H9 (cell line): ENCODE measurements around the gene TCERG1L. TPM values are rescaled to one million over a fixed set of nuclear protein-coding genes. Genes with fewer than 3 reads are reported as not detected.

Source experiments
- DNase-seq: peaks from one replicate; pipeline ENCODE4 v3.0.0-alpha.2; 2017
- H2AFZ ChIP-seq: one replicate; pipeline ENCODE4 v1.6.1; 2013; ENCODE audit warnings: mild to moderate bottlenecking, low read length, control low read depth, moderate library complexity
- H2AK5ac ChIP-seq: 2 replicates; pipeline ENCODE4 v1.6.1; 2013; ENCODE audit warnings: low read length, control low read depth, mixed read lengths; ENCODE audit not compliant: insufficient read length
- H2BK120ac ChIP-seq: one replicate; pipeline ENCODE4 v1.6.1; 2013; ENCODE audit warnings: low read depth, mild to moderate bottlenecking, low read length, control low read depth, inconsistent platforms; ENCODE audit not compliant: poor library complexity, severe bottlenecking
- H2BK12ac ChIP-seq: 2 replicates; pipeline ENCODE4 v1.6.1; 2013; ENCODE audit warnings: low read length, control low read depth, mixed read lengths, low read depth; ENCODE audit not compliant: insufficient read length
- H2BK15ac ChIP-seq: 2 replicates; pipeline ENCODE4 v1.6.1; 2013; ENCODE audit warnings: low read depth, low read length, control low read depth
- H2BK20ac ChIP-seq: one replicate; pipeline ENCODE4 v1.6.1; 2013; ENCODE audit warnings: low read depth, mild to moderate bottlenecking, low read length, control low read depth, inconsistent platforms; ENCODE audit not compliant: poor library complexity, severe bottlenecking
- H2BK5ac ChIP-seq: 2 replicates; pipeline ENCODE4 v1.6.1; 2013; ENCODE audit warnings: low read length, control low read depth, mixed read lengths; ENCODE audit not compliant: insufficient read length
- H3K14ac ChIP-seq: 2 replicates; pipeline ENCODE4 v1.6.1; 2013; ENCODE audit warnings: low read length, control low read depth; ENCODE audit not compliant: insufficient read depth
- H3K18ac ChIP-seq: 2 replicates; pipeline ENCODE4 v1.6.1; 2013; ENCODE audit warnings: low read depth, mild to moderate bottlenecking, mixed read lengths, low read length, control low read depth; ENCODE audit not compliant: insufficient read length
- H3K23ac ChIP-seq: 2 replicates; pipeline ENCODE4 v1.6.1; 2013; ENCODE audit warnings: low read length, control low read depth, mixed read lengths, low read depth; ENCODE audit not compliant: insufficient read length
- H3K23me2 ChIP-seq: 2 replicates; pipeline ENCODE4 v1.6.1; 2013; ENCODE audit warnings: low read depth, mild to moderate bottlenecking, mixed read lengths, low read length, control low read depth; ENCODE audit not compliant: insufficient read length, poor library complexity, severe bottlenecking
- H3K27ac ChIP-seq: 2 replicates; pipeline ENCODE4 v1.5.1; 2013; ENCODE audit warnings: low read length, control low read depth, mixed read lengths, low read depth; ENCODE audit not compliant: insufficient read length
- H3K27me3 ChIP-seq: 2 replicates; pipeline ENCODE4 v1.6.1; 2013; ENCODE audit warnings: low read length, control low read depth, inconsistent platforms; ENCODE audit not compliant: insufficient read depth
- H3K4ac ChIP-seq: 2 replicates; pipeline ENCODE4 v1.6.1; 2013; ENCODE audit warnings: low read depth, mild to moderate bottlenecking, control low read depth, inconsistent platforms, low read length, moderate library complexity
- H3K4me1 ChIP-seq: 2 replicates; pipeline ENCODE4 v1.6.1; 2013; ENCODE audit warnings: low read length, control low read depth, inconsistent platforms; ENCODE audit not compliant: insufficient read depth
- H3K4me2 ChIP-seq: 2 replicates; pipeline ENCODE4 v1.6.1; 2013; ENCODE audit warnings: low read length, control low read depth, mixed read lengths; ENCODE audit not compliant: insufficient read length, insufficient read depth
- H3K56ac ChIP-seq: 2 replicates; pipeline ENCODE4 v1.6.1; 2013; ENCODE audit warnings: low read depth, mild to moderate bottlenecking, mixed read lengths, low read length, control low read depth; ENCODE audit not compliant: insufficient read length
- H3K79me1 ChIP-seq: 2 replicates; pipeline ENCODE4 v1.6.1; 2013; ENCODE audit warnings: low read depth, mild to moderate bottlenecking, moderate library complexity, low read length, control low read depth, inconsistent platforms; ENCODE audit not compliant: insufficient read depth, poor library complexity, severe bottlenecking
- H3K79me2 ChIP-seq: 2 replicates; pipeline ENCODE4 v1.6.1; 2013; ENCODE audit warnings: low read length, control low read depth, inconsistent platforms; ENCODE audit not compliant: insufficient read depth
- H3K9ac ChIP-seq: 2 replicates; pipeline ENCODE4 v1.6.1; 2013; ENCODE audit warnings: low read length, control low read depth, mixed read lengths; ENCODE audit not compliant: insufficient read length; ENCODE audit errors: extremely low read depth
- H3K9me3 ChIP-seq: one replicate; pipeline ENCODE4 v1.6.1; 2013; ENCODE audit warnings: low read depth, low read length, inconsistent platforms; ENCODE audit not compliant: control insufficient read depth
- H3T11ph ChIP-seq: one replicate; pipeline ENCODE4 v1.6.1; 2013; ENCODE audit warnings: mild to moderate bottlenecking, low read length, control low read depth, inconsistent platforms
- H4K20me1 ChIP-seq: one replicate; pipeline ENCODE4 v1.6.1; 2013; ENCODE audit not compliant: control insufficient read depth, insufficient read length, insufficient read depth
- H4K5ac ChIP-seq: 2 replicates; pipeline ENCODE4 v1.6.1; 2013; ENCODE audit warnings: low read depth, mild to moderate bottlenecking, mixed read lengths, low read length, control low read depth; ENCODE audit not compliant: insufficient read length
- H4K8ac ChIP-seq: replicated peaks from 2 replicates; pipeline ENCODE4 v1.6.1; 2013; ENCODE audit warnings: low read length, control low read depth, mixed read lengths, low read depth; ENCODE audit not compliant: insufficient read length
- H4K91ac ChIP-seq: 2 replicates; pipeline ENCODE4 v1.6.1; 2013; ENCODE audit warnings: low read depth, mild to moderate bottlenecking, moderate library complexity, mixed read lengths, low read length, control low read depth; ENCODE audit not compliant: insufficient read length
- H3K27ac Mint-ChIP-seq, 3 experiments: 2 replicates in 2 of 3; 3 replicates in 1 of 3; pipeline ENCODE4 v1.8.0; 2020 to 2021; ENCODE audit warnings: mixed read lengths in 3 of 3, mild to moderate bottlenecking in 1 of 3, moderate library complexity in 1 of 3
- H3K27me3 Mint-ChIP-seq: 2 replicates; pipeline ENCODE4 v1.8.0; 2021; ENCODE audit warnings: low read depth, mild to moderate bottlenecking, moderate library complexity, mixed read lengths
- H3K36me3 Mint-ChIP-seq, 3 experiments: 2 replicates in 2 of 3; 3 replicates in 1 of 3; pipeline ENCODE4 v1.8.0; 2020 to 2021; ENCODE audit warnings: low read depth in 3 of 3, mixed read lengths in 3 of 3; ENCODE audit not compliant: insufficient read depth in 1 of 3
- H3K4me1 Mint-ChIP-seq, 2 experiments: 2 replicates each; pipeline ENCODE4 v1.8.0; 2020; ENCODE audit warnings: mixed read lengths in 2 of 2
- H3K4me3 Mint-ChIP-seq, 2 experiments: 2 replicates in 1 of 2; 3 replicates in 1 of 2; pipeline ENCODE4 v1.8.0; 2020 to 2021; ENCODE audit warnings: mild to moderate bottlenecking in 2 of 2, mixed read lengths in 2 of 2, moderate library complexity in 1 of 2
- H3K9me3 Mint-ChIP-seq, 2 experiments: 2 replicates in 1 of 2; 3 replicates in 1 of 2; pipeline ENCODE4 v1.8.0; 2020; ENCODE audit warnings: mild to moderate bottlenecking in 2 of 2, mixed read lengths in 2 of 2, moderate library complexity in 1 of 2
- WGBS: extraction: QIAGEN DNeasy Blood & Tissue Kit; methylation state at CpG from one replicate; pipeline ENCODE4 v1.1.7; 2013; ENCODE audit warnings: missing lambda C conversion rate, low lambda C conversion rate, mixed read lengths; ENCODE audit not compliant: insufficient read length; ENCODE audit errors: extremely low coverage; 5-methylcytosine and 5-hydroxymethylcytosine counted together
- total RNA-seq: library from RNA; stranded (reverse); gene quantifications from 2 replicates; pipeline ENCODE4 v1.2.1, GENCODE V29; 2021
- TF ChIP-seq, protein P1 (sequence below): fragments of 200-600 bp; sonication (generic); conservative IDR thresholded peaks from 3 replicates; pipeline ENCODE4 v1.8.0; 2021; ENCODE audit warnings: antibody characterized with exemption, mild to moderate bottlenecking

Gene TCERG1L
- total RNA-seq, 1 experiment from 2014 or later: 3.3 TPM

GRCh38 chr10:131076356-131076755, 235.2 kb downstream of the TCERG1L start:
- no peak overlapping the region for H3K18ac ChIP-seq
- H3K4me3 Mint-ChIP-seq: no peak overlapping the region
- H3K14ac ChIP-seq: no peak overlapping the region
- H3K4ac ChIP-seq: no peak overlapping the region
- H3K79me1 ChIP-seq: no peaks in the 10 kb centered on the region
- no peaks in the 10 kb centered on the region for H3K79me2 ChIP-seq
- H3K27ac Mint-ChIP-seq: no peak overlapping the region
- no peak overlapping the region for H3K23ac ChIP-seq
- no peak overlapping the region for H3K27ac ChIP-seq
- peaks cover 9 to 11% of the 10 kb centered on the region in 2 experiments for H3K4me1 Mint-ChIP-seq
- H3T11ph ChIP-seq: no peak overlapping the region
- H3K36me3 Mint-ChIP-seq: no peaks in the 10 kb centered on the region
- peaks cover 2% of the 10 kb centered on the region; the same call in 1 of the 2 replicates for H3K27me3 Mint-ChIP-seq
- no peak overlapping the region for H2AFZ ChIP-seq
- H4K5ac ChIP-seq: no peak overlapping the region
- no peak overlapping the region for H2BK5ac ChIP-seq
- no peaks in the 10 kb centered on the region for H3K23me2 ChIP-seq
- H2BK15ac ChIP-seq: no peak overlapping the region
- no peak overlapping the region for H2AK5ac ChIP-seq
- no peaks in the 10 kb centered on the region for H3K27me3 ChIP-seq
- no peak overlapping the region for H4K91ac ChIP-seq
- peaks cover under 1% of the 10 kb centered on the region; the same call in 1 of the 2 replicates for H3K4me1 ChIP-seq
- H2BK120ac ChIP-seq: no peak overlapping the region
- DNase-seq: no peak
- no peak overlapping the region for H3K56ac ChIP-seq
- H3K4me2 ChIP-seq: no peak overlapping the region
- no peaks in the 10 kb centered on the region for H4K20me1 ChIP-seq
- TF ChIP-seq, protein P1, sequence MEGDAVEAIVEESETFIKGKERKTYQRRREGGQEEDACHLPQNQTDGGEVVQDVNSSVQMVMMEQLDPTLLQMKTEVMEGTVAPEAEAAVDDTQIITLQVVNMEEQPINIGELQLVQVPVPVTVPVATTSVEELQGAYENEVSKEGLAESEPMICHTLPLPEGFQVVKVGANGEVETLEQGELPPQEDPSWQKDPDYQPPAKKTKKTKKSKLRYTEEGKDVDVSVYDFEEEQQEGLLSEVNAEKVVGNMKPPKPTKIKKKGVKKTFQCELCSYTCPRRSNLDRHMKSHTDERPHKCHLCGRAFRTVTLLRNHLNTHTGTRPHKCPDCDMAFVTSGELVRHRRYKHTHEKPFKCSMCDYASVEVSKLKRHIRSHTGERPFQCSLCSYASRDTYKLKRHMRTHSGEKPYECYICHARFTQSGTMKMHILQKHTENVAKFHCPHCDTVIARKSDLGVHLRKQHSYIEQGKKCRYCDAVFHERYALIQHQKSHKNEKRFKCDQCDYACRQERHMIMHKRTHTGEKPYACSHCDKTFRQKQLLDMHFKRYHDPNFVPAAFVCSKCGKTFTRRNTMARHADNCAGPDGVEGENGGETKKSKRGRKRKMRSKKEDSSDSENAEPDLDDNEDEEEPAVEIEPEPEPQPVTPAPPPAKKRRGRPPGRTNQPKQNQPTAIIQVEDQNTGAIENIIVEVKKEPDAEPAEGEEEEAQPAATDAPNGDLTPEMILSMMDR: no peak
- H2BK12ac ChIP-seq: no peak overlapping the region
- no peaks in the 10 kb centered on the region; a peak in 1 of 5 replicates for H3K9me3 Mint-ChIP-seq
- H3K9ac ChIP-seq: no peak overlapping the region
- H2BK20ac ChIP-seq: no peak overlapping the region
- H4K8ac ChIP-seq: no peak overlapping the region
- no CpG with 5 or more reads among the region's 8 CpGs for WGBS
- no peaks in the 10 kb centered on the region for H3K9me3 ChIP-seq
